ENCODE results near the gene RRAD.

RRAD gene

GRCh38 chr16:66923247-66923731, 2.0 kb downstream of the RRAD start:
- WGBS (ENCODE audit: insufficient coverage), result 94% methylated on average over 17 of the region's 18 CpGs
- DNase-seq, result no peak
- Histone ChIP-seq H3K27me3 (replicated peaks in 2 of 5; ENCODE audit: control insufficient read depth in 4 of 5, insufficient read depth in 5 of 5, low read length in 4 of 5) (peaks cover 0 to 64% (median 36%) of the 10 kb centered on the region in 5 experiments), H3K4me1 (ENCODE audit: control extremely low read depth in 1 of 4, control insufficient read depth in 4 of 4, insufficient read depth in 4 of 4, low read length in 3 of 4) (peaks cover 0 to 18% (median 15%) of the 10 kb centered on the region in 4 experiments), H3K36me3 (ENCODE audit: control insufficient read depth in 4 of 4, insufficient read depth in 4 of 4, low read length in 3 of 4) (no peaks in the 10 kb centered on the region), H3K27ac (ENCODE audit: insufficient read depth in 1 of 2, low read depth in 1 of 2, low read length in 2 of 2, poor library complexity in 1 of 2, severe bottlenecking in 2 of 2) (no peak overlapping the region), H3K4me3 (ENCODE audit: control insufficient read depth in 1 of 7, extremely low read depth in 1 of 7, insufficient read depth in 4 of 7, low read depth in 2 of 7, low read length in 6 of 7) (no peak overlapping the region), H3K9me3 (ENCODE audit: control extremely low read depth in 1 of 5, control insufficient read depth in 4 of 5, insufficient read depth in 2 of 5, low read depth in 1 of 5, low read length in 4 of 5) (no peaks in the 10 kb centered on the region)
- ChIA-PET CTCF (interaction anchor here (20.4 kb wide), 1 partner anchor 24 kb away, joined by 473 read pairs; no protein-coding TSS in a partner anchor), POLR2A (no interaction called here)

GRCh38 chr16:66921729-66922450, 3.4 kb downstream of the RRAD start:
- Histone ChIP-seq H3K27ac (ENCODE audit: insufficient read depth in 1 of 2, low read depth in 1 of 2, low read length in 2 of 2, poor library complexity in 1 of 2, severe bottlenecking in 2 of 2) (no peak overlapping the region), H3K4me3 (ENCODE audit: control insufficient read depth in 1 of 7, extremely low read depth in 1 of 7, insufficient read depth in 4 of 7, low read depth in 2 of 7, low read length in 6 of 7) (no peak overlapping the region), H3K27me3 (replicated peaks in 2 of 5; ENCODE audit: control insufficient read depth in 4 of 5, insufficient read depth in 5 of 5, low read length in 4 of 5) (peaks cover 0 to 60% (median 33%) of the 10 kb centered on the region in 5 experiments), H3K36me3 (ENCODE audit: control insufficient read depth in 4 of 4, insufficient read depth in 4 of 4, low read length in 3 of 4) (no peaks in the 10 kb centered on the region), H3K9me3 (ENCODE audit: control extremely low read depth in 1 of 5, control insufficient read depth in 4 of 5, insufficient read depth in 2 of 5, low read depth in 1 of 5, low read length in 4 of 5) (no peaks in the 10 kb centered on the region), H3K4me1 (ENCODE audit: control extremely low read depth in 1 of 4, control insufficient read depth in 4 of 4, insufficient read depth in 4 of 4, low read length in 3 of 4) (peaks cover 0 to 13% (median 11%) of the 10 kb centered on the region in 4 experiments)
- DNase-seq, result no peak
- ChIA-PET POLR2A (no interaction called here), CTCF (interaction anchor here (1.5 to 20.4 kb wide), 4 partner anchors 9 to 182 kb away, joined by 3 to 473 read pairs (median 6); partner anchors contain the start of gene CIAO2B)
- 74% methylated on average over 42 of the region's 42 CpGs for WGBS (ENCODE audit: insufficient coverage)

- DNase-seq, result no peak
- ChIA-PET CTCF (interaction anchor here (1.4 to 20.4 kb wide), 6 partner anchors 10 to 182 kb away, joined by 3 to 473 read pairs (median 5); partner anchors contain the start of genes CIAO2B and NAE1), POLR2A (no interaction called here)
- Histone ChIP-seq H3K36me3 (ENCODE audit: control insufficient read depth in 4 of 4, insufficient read depth in 4 of 4, low read length in 3 of 4) (no peaks in the 10 kb centered on the region), H3K4me3 (ENCODE audit: control insufficient read depth in 1 of 7, extremely low read depth in 1 of 7, insufficient read depth in 4 of 7, low read depth in 2 of 7, low read length in 6 of 7) (no peak overlapping the region), H3K27ac (ENCODE audit: insufficient read depth in 1 of 2, low read depth in 1 of 2, low read length in 2 of 2, poor library complexity in 1 of 2, severe bottlenecking in 2 of 2) (no peak overlapping the region), H3K9me3 (ENCODE audit: control extremely low read depth in 1 of 5, control insufficient read depth in 4 of 5, insufficient read depth in 2 of 5, low read depth in 1 of 5, low read length in 4 of 5) (no peaks in the 10 kb centered on the region), H3K27me3 (replicated peaks in 2 of 5; ENCODE audit: control insufficient read depth in 4 of 5, insufficient read depth in 5 of 5, low read length in 4 of 5) (peaks cover 0 to 52% (median 33%) of the 10 kb centered on the region in 5 experiments), H3K4me1 (ENCODE audit: control extremely low read depth in 1 of 4, control insufficient read depth in 4 of 4, insufficient read depth in 4 of 4, low read length in 3 of 4) (peaks cover 0 to 12% (median 10%) of the 10 kb centered on the region in 4 experiments)
- 89% methylated on average over 9 of the region's 9 CpGs for WGBS (ENCODE audit: insufficient coverage)
Measured at GRCh38 chr16:66920924-66921680, 4.2 kb downstream of the RRAD start.

- DNase-seq, result no peak
- no peaks in the 10 kb centered on the region for H3K36me3 ChIP-seq (ENCODE audit: control insufficient read depth in 4 of 4, insufficient read depth in 4 of 4, low read length in 3 of 4)
- ChIA-PET POLR2A (interaction anchor here (0.6 kb wide), 1 partner anchor 30 kb away, joined by 3 read pairs; no protein-coding TSS in a partner anchor), CTCF (interaction anchor here (1.4 to 20.4 kb wide), 7 partner anchors 11 to 183 kb away, joined by 3 to 473 read pairs (median 6); partner anchors contain the start of genes CIAO2B and NAE1)
- peaks cover 0 to 43% (median 28%) of the 10 kb centered on the region in 5 experiments for H3K27me3 ChIP-seq (replicated peaks in 2 of 5; ENCODE audit: control insufficient read depth in 4 of 5, insufficient read depth in 5 of 5, low read length in 4 of 5)
- H3K27ac ChIP-seq (ENCODE audit: insufficient read depth in 1 of 2, low read depth in 1 of 2, low read length in 2 of 2, poor library complexity in 1 of 2, severe bottlenecking in 2 of 2), result no peak overlapping the region
- peaks cover 0 to 7% (median 7%) of the 10 kb centered on the region in 4 experiments for H3K4me1 ChIP-seq (ENCODE audit: control extremely low read depth in 1 of 4, control insufficient read depth in 4 of 4, insufficient read depth in 4 of 4, low read length in 3 of 4)
- no peak overlapping the region for H3K4me3 ChIP-seq (ENCODE audit: control insufficient read depth in 1 of 7, extremely low read depth in 1 of 7, insufficient read depth in 4 of 7, low read depth in 2 of 7, low read length in 6 of 7)
- H3K9me3 ChIP-seq (ENCODE audit: control extremely low read depth in 1 of 5, control insufficient read depth in 4 of 5, insufficient read depth in 2 of 5, low read depth in 1 of 5, low read length in 4 of 5), result no peaks in the 10 kb centered on the region
- WGBS (ENCODE audit: insufficient coverage), result 50% methylated on average over 2 of the region's 2 CpGs
Measured at GRCh38 chr16:66920299-66920590, 5.1 kb downstream of the RRAD start.

GRCh38 chr16:66919569-66920298, 5.6 kb downstream of the RRAD start:
- H3K4me3 ChIP-seq (ENCODE audit: control insufficient read depth in 1 of 7, extremely low read depth in 1 of 7, insufficient read depth in 4 of 7, low read depth in 2 of 7, low read length in 6 of 7), result no peak overlapping the region
- POLR2A ChIA-PET, result interaction anchor here (0.6 kb wide), 1 partner anchor 29 kb away, joined by 3 read pairs; no protein-coding TSS in a partner anchor
- WGBS (ENCODE audit: insufficient coverage), result 100% methylated on average over 3 of the region's 5 CpGs
- H3K36me3 ChIP-seq (ENCODE audit: control insufficient read depth in 4 of 4, insufficient read depth in 4 of 4, low read length in 3 of 4), result no peaks in the 10 kb centered on the region
- H3K27me3 ChIP-seq (replicated peaks in 2 of 5; ENCODE audit: control insufficient read depth in 4 of 5, insufficient read depth in 5 of 5, low read length in 4 of 5), result peaks cover 0 to 39% (median 28%) of the 10 kb centered on the region in 5 experiments
- H3K27ac ChIP-seq (ENCODE audit: insufficient read depth in 1 of 2, low read depth in 1 of 2, low read length in 2 of 2, poor library complexity in 1 of 2, severe bottlenecking in 2 of 2), result no peak overlapping the region
- no peaks in the 10 kb centered on the region for H3K9me3 ChIP-seq (ENCODE audit: control extremely low read depth in 1 of 5, control insufficient read depth in 4 of 5, insufficient read depth in 2 of 5, low read depth in 1 of 5, low read length in 4 of 5)
- peaks cover 0 to 2% (median 2%) of the 10 kb centered on the region in 4 experiments for H3K4me1 ChIP-seq (ENCODE audit: control extremely low read depth in 1 of 4, control insufficient read depth in 4 of 4, insufficient read depth in 4 of 4, low read length in 3 of 4)
- no peak for DNase-seq
- CTCF ChIA-PET, result interaction anchor here (0.7 to 20.4 kb wide), 7 partner anchors 9 to 184 kb away, joined by 3 to 473 read pairs (median 4); partner anchors contain the start of genes CIAO2B and NAE1

- peaks cover 0 to 32% (median 25%) of the 10 kb centered on the region in 5 experiments for H3K27me3 ChIP-seq (replicated peaks in 2 of 5; ENCODE audit: control insufficient read depth in 4 of 5, insufficient read depth in 5 of 5, low read length in 4 of 5)
- H3K27ac ChIP-seq (ENCODE audit: insufficient read depth in 1 of 2, low read depth in 1 of 2, low read length in 2 of 2, poor library complexity in 1 of 2, severe bottlenecking in 2 of 2), result no peak within 1 kb of the TSS
- H3K4me1 ChIP-seq (ENCODE audit: control extremely low read depth in 1 of 4, control insufficient read depth in 4 of 4, insufficient read depth in 4 of 4, low read length in 3 of 4), result no peaks in the 10 kb centered on the region
- CTCF ChIA-PET, result interaction anchor here (0.7 to 20.4 kb wide), 7 partner anchors 8 to 88 kb away, joined by 3 to 473 read pairs (median 4); partner anchors contain the start of genes CIAO2B and NAE1
- POLR2A ChIA-PET, result no interaction called here
- no peak for DNase-seq
- H3K4me3 ChIP-seq (ENCODE audit: control insufficient read depth in 1 of 7, extremely low read depth in 1 of 7, insufficient read depth in 4 of 7, low read depth in 2 of 7, low read length in 6 of 7), result no peak within 1 kb of the TSS
- no peaks in the 10 kb centered on the region for H3K9me3 ChIP-seq (ENCODE audit: control extremely low read depth in 1 of 5, control insufficient read depth in 4 of 5, insufficient read depth in 2 of 5, low read depth in 1 of 5, low read length in 4 of 5)
- no peaks in the 10 kb centered on the region for H3K36me3 ChIP-seq (ENCODE audit: control insufficient read depth in 4 of 4, insufficient read depth in 4 of 4, low read length in 3 of 4)
- 92% methylated on average over 6 of the region's 7 CpGs for WGBS (ENCODE audit: insufficient coverage)
Measured at GRCh38 chr16:66918803-66919568, 6.3 kb downstream of the RRAD start, which contains the start of gene CDH16. Gene CDH16, minus strand, starts transcription at chr16:66918885. Its CDS starts 820 bp downstream, at chr16:66918065.
